Activated naive CD8-positive, alpha-beta T cell treated with anti-CD3 and anti-CD28 coated beads, Interleukin-2, amount 50 U/mL, for 24 hours (primary cell): Measurements from ENCODE around the gene DAP3.
"Not testable (repeated sequence)": the region's sequence is repeated elsewhere in the genome, so short reads cannot be mapped to it uniquely, and the experiment has no call there.

Experiments used
- ATAC-seq: fragments of 150-1000 bp; cut with Tn5 transposase; one replicate; pipeline ENCODE4 v1.10.0; 2021
- DNase-seq: peaks from one replicate; pipeline ENCODE4 v3.0.0; 2021
- H3K27ac Mint-ChIP-seq: one replicate; pipeline ENCODE4 v1.8.0; 2021; ENCODE audit warnings: mild to moderate bottlenecking, mixed read lengths
- H3K27me3 Mint-ChIP-seq: one replicate; pipeline ENCODE4 v1.8.0; 2021; ENCODE audit warnings: mixed read lengths
- H3K36me3 Mint-ChIP-seq: one replicate; pipeline ENCODE4 v1.8.0; 2021; ENCODE audit warnings: low read depth, mixed read lengths
- H3K4me1 Mint-ChIP-seq: one replicate; pipeline ENCODE4 v1.8.0; 2021; ENCODE audit warnings: mixed read lengths
- H3K4me3 Mint-ChIP-seq: one replicate; pipeline ENCODE4 v1.8.0; 2021; ENCODE audit warnings: mild to moderate bottlenecking, moderate library complexity, mixed read lengths
- H3K9me3 Mint-ChIP-seq: one replicate; pipeline ENCODE4 v1.8.0; 2021; ENCODE audit warnings: mixed read lengths

The DAP3 gene

GRCh38 chr1:155669233-155670162 lies 19.4 kb upstream of the DAP3 start:
- ATAC-seq, result no peak
- no peaks in the 10 kb centered on the region for H3K4me1 Mint-ChIP-seq
- no peak overlapping the region for H3K4me3 Mint-ChIP-seq
- H3K9me3 Mint-ChIP-seq, result no peaks in the 10 kb centered on the region
- H3K27me3 Mint-ChIP-seq, result no peaks in the 10 kb centered on the region
- peaks cover 57% of the 10 kb centered on the region for H3K36me3 Mint-ChIP-seq
- no peak for DNase-seq
- H3K27ac Mint-ChIP-seq, result no peak overlapping the region

GRCh38 chr1:155671750-155672149 lies 17.1 kb upstream of the DAP3 start:
- Mint-ChIP-seq H3K27me3 (no peaks in the 10 kb centered on the region), H3K27ac (no peak overlapping the region), H3K9me3 (no peaks in the 10 kb centered on the region), H3K36me3 (peaks cover 68% of the 10 kb centered on the region), H3K4me1 (no peaks in the 10 kb centered on the region), H3K4me3 (no peak overlapping the region)
- DNase-seq (no peak), ATAC-seq (no peak)

- peaks cover 67% of the 10 kb centered on the region for H3K36me3 Mint-ChIP-seq
- H3K4me1 Mint-ChIP-seq, result no peaks in the 10 kb centered on the region
- DNase-seq, result no peak
- no peak overlapping the region for H3K4me3 Mint-ChIP-seq
- no peak overlapping the region for H3K27ac Mint-ChIP-seq
- no peak for ATAC-seq
- no peaks in the 10 kb centered on the region for H3K9me3 Mint-ChIP-seq
- H3K27me3 Mint-ChIP-seq, result no peaks in the 10 kb centered on the region
These were observed 15.9 kb upstream of the DAP3 start for GRCh38 chr1:155673003-155673402.

- ATAC-seq (no peak), DNase-seq (no peak)
- Mint-ChIP-seq H3K36me3 (peaks cover 55% of the 10 kb centered on the region), H3K4me1 (peaks cover 17% of the 10 kb centered on the region), H3K27ac (no peak overlapping the region), H3K9me3 (no peaks in the 10 kb centered on the region), H3K27me3 (no peaks in the 10 kb centered on the region), H3K4me3 (no peak overlapping the region)
These were observed 10.9 kb upstream of the DAP3 start for GRCh38 chr1:155678027-155678426.

GRCh38 chr1:155678992-155679391 lies 9.9 kb upstream of the DAP3 start:
- peaks cover 52% of the 10 kb centered on the region for H3K36me3 Mint-ChIP-seq
- H3K27ac Mint-ChIP-seq, DNase-seq, ATAC-seq, H3K9me3 Mint-ChIP-seq, H3K27me3 Mint-ChIP-seq, H3K4me3 Mint-ChIP-seq: not testable (repeated sequence)
- peaks cover 23% of the 10 kb centered on the region for H3K4me1 Mint-ChIP-seq

GRCh38 chr1:155680531-155680930 lies 8.4 kb upstream of the DAP3 start:
- no peaks in the 10 kb centered on the region for H3K27me3 Mint-ChIP-seq
- H3K4me3 Mint-ChIP-seq, result no peak overlapping the region
- peaks cover 42% of the 10 kb centered on the region for H3K36me3 Mint-ChIP-seq
- H3K27ac Mint-ChIP-seq, result peak overlapping the region; percentile 52
- no peak for ATAC-seq
- peaks cover 37% of the 10 kb centered on the region for H3K4me1 Mint-ChIP-seq
- H3K9me3 Mint-ChIP-seq, result no peaks in the 10 kb centered on the region
- DNase-seq, result no peak

GRCh38 chr1:155681776-155682175 lies 7.1 kb upstream of the DAP3 start:
- Mint-ChIP-seq H3K27me3 (no peaks in the 10 kb centered on the region), H3K4me3 (no peak overlapping the region), H3K27ac (peak overlapping the region; percentile 1), H3K4me1 (peaks cover 47% of the 10 kb centered on the region), H3K9me3 (no peaks in the 10 kb centered on the region), H3K36me3 (peaks cover 36% of the 10 kb centered on the region)
- no peak for ATAC-seq
- no peak for DNase-seq

GRCh38 chr1:155687705-155688323 lies 1.1 kb upstream of the DAP3 start:
- Mint-ChIP-seq H3K4me3 (peak overlapping the region; percentile 96), H3K4me1 (peaks cover 62% of the 10 kb centered on the region), H3K36me3 (peaks cover 38% of the 10 kb centered on the region), H3K27ac (peak overlapping the region; percentile 94)
- peak; percentile 22 for ATAC-seq
- H3K27me3 Mint-ChIP-seq, DNase-seq, H3K9me3 Mint-ChIP-seq: not testable (repeated sequence)

GRCh38 chr1:155688324-155689080 lies 389 bp upstream of the DAP3 start, which contains the start of gene YY1AP1:
YY1AP1 (minus strand) TSS chr1:155688774; CDS start chr1:155680436, 8,338 bp downstream.
- Mint-ChIP-seq H3K4me1 (peaks cover 62% of the 10 kb centered on the region), H3K27ac (peak within 1 kb of the TSS; percentile 94), H3K4me3 (peak within 1 kb of the TSS; percentile 96), H3K27me3 (no peaks in the 10 kb centered on the region), H3K9me3 (no peaks in the 10 kb centered on the region), H3K36me3 (peaks cover 45% of the 10 kb centered on the region)
- DNase-seq (peak; percentile 90), ATAC-seq (peak; percentile 84)

- Mint-ChIP-seq H3K9me3 (no peaks in the 10 kb centered on the region), H3K4me3 (peak overlapping the region; percentile 96), H3K27me3 (no peaks in the 10 kb centered on the region), H3K27ac (no peak overlapping the region), H3K36me3 (peaks cover 58% of the 10 kb centered on the region), H3K4me1 (peaks cover 59% of the 10 kb centered on the region)
- DNase-seq (no peak), ATAC-seq (no peak)
These were observed 3.2 kb downstream of the DAP3 start for GRCh38 chr1:155691992-155692528.

- Mint-ChIP-seq H3K4me3 (no peak overlapping the region), H3K27ac (no peak overlapping the region), H3K36me3 (peaks cover 63% of the 10 kb centered on the region), H3K9me3 (no peaks in the 10 kb centered on the region), H3K4me1 (peaks cover 63% of the 10 kb centered on the region), H3K27me3 (no peaks in the 10 kb centered on the region)
- no peak for DNase-seq
- no peak for ATAC-seq
These were observed 5.3 kb downstream of the DAP3 start for GRCh38 chr1:155694167-155694566.

GRCh38 chr1:155695072-155695471 lies 6.2 kb downstream of the DAP3 start:
- DNase-seq, result no peak
- peaks cover 58% of the 10 kb centered on the region for H3K36me3 Mint-ChIP-seq
- H3K27ac Mint-ChIP-seq, result no peak overlapping the region
- H3K4me1 Mint-ChIP-seq, result peaks cover 60% of the 10 kb centered on the region
- H3K27me3 Mint-ChIP-seq, result no peaks in the 10 kb centered on the region
- no peak overlapping the region for H3K4me3 Mint-ChIP-seq
- no peak for ATAC-seq
- no peaks in the 10 kb centered on the region for H3K9me3 Mint-ChIP-seq

- Mint-ChIP-seq H3K36me3 (peaks cover 56% of the 10 kb centered on the region), H3K9me3 (no peaks in the 10 kb centered on the region), H3K4me3 (no peak overlapping the region), H3K4me1 (peaks cover 57% of the 10 kb centered on the region), H3K27me3 (no peaks in the 10 kb centered on the region), H3K27ac (no peak overlapping the region)
- DNase-seq (no peak), ATAC-seq (no peak)
These were observed 6.7 kb downstream of the DAP3 start for GRCh38 chr1:155695608-155696007.

- H3K4me1 Mint-ChIP-seq, result peaks cover 49% of the 10 kb centered on the region
- no peak for ATAC-seq
- no peaks in the 10 kb centered on the region for H3K27me3 Mint-ChIP-seq
These were observed 7.6 kb downstream of the DAP3 start for GRCh38 chr1:155696524-155696923.

More at GRCh38 chr1:155696524-155696923, 7.6 kb downstream of the DAP3 start:
- H3K27ac Mint-ChIP-seq, result no peak overlapping the region
- H3K9me3 Mint-ChIP-seq, result no peaks in the 10 kb centered on the region
- H3K4me3 Mint-ChIP-seq, result no peak overlapping the region
- peaks cover 48% of the 10 kb centered on the region for H3K36me3 Mint-ChIP-seq
- no peak for DNase-seq
